HG03159 (cell line): ENCODE measurements around the gene OPALIN.

Experiments
- ATAC-seq: cut with Tn5 transposase; IDR thresholded peaks from one replicate; pipeline ENCODE4 v1.9.1; 2021; ENCODE audit warnings: mild to moderate bottlenecking, moderate library complexity; ENCODE audit not compliant: unreplicated experiment

OPALIN gene

DNA sequence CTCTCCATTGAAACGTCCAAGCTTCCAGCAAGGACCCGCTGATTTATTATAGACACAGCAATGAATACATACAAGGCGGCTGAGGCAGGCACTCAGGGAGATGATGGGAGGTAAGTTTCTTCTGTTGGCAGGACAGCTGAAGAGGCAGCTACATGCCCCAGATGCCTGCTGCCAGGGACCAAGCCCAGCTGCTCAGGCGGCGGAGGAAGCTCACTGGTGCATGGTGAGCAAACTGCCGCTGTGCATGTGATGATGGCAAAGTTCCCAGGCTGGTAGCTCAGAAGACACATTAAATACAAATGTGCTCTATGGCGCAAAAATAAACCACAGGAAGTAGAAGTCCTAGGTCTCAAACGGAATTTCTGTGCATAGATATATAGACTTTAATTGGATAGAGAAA, 52.3 kb downstream of the OPALIN start:
- no peak for ATAC-seq

DNA sequence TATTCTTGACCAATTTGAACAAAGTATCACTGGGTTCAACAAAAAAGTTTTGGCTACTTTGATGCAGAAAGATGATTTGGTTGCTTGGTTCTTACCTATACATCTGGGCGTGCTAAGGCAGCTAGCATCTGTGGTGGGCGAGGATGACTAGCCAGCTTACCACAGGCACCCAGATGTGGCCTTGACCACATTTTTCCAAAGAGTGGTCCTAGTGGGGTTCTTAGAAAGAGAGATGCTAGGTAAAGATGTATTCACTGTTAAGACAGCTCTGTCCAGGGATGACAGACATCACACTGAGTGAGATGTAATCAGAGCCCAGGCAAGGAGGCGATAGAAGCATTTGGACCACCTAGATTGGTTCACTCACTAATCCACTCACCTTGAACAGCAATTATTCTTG, 53.8 kb downstream of the OPALIN start:
- no peak for ATAC-seq

DNA sequence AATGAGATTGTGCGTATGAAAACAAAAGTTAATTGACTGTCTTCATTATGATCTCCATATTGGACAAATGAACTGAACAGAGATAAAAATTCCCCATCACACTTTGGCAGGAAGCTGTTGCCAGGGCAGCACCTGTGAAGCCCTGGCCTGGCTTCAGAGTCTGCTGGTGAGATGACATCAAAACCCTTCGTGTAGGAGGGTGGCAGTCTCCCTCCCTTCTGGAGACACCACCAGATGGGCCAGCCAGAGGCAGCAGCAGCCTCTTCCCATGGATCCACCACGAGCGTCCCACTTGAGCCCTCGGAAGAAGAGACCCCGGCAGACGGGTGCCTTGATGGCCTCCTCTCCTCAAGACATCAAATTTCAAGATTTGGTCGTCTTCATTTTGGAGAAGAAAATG, 54.6 kb downstream of the OPALIN start, which contains the start of gene DNTT:
Gene DNTT, plus strand, starts transcription at position 205 of the 400 bp plus-strand sequence. Its CDS starts 64 bp downstream, at position 269.
- ATAC-seq = no peak

DNA sequence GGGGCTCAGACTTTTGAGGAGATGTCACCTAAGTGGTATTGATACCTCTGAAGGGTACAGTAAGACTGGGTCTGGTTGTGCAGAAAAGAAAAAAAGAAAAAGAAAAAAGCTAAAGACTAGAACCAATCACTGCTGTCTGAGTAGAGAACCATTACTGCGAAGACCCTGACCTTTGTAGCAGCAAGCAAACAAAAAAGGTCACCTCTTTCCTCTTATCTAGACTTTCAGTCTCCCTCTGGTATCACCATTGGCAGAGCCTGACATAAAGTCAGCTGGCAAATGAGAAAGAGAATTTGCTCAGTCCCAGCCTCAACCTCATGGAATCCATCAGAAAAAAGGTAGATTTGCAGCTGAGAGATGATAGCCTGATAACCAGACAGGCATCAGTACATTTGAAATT, 57.2 kb downstream of the OPALIN start:
- ATAC-seq = no peak

DNA sequence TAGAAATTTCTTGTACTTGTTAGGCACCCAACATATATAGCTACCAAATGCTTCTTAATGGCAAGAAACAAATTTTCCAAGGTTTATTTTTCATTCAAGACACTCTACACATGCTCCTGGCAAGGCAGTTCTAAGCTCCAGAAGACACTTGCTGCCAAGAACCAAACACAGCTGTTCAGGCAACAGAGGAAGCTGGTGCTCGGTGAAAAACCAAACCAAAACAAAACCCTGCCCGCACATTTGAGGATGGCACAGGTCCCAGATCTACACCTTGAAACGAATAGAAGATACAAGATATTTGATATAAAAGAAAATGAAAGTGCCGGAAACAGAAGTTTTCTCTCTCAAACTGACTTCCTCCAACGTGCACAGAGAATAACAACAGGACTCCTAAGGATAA, 59.4 kb downstream of the OPALIN start:
- no peak for ATAC-seq

DNA sequence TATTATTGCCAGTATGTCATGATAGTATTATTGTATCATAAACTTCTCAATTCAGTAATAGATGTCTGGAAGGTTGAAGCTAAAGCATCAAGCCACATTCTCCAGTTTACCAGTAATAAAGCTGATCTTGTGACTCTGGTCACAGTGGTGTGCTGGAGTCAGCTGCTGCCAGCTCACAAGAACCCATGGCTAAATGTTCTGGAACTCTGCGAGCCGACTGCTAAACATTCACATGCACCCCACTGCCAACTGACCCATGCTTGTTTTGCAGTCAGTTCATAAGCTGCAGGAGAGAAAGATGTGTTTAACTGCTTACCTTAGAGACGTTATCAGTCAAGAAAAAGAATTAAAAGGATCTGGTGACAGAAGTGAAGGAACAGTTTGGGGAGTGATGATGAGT, 60.4 kb downstream of the OPALIN start:
- no peak for ATAC-seq

DNA sequence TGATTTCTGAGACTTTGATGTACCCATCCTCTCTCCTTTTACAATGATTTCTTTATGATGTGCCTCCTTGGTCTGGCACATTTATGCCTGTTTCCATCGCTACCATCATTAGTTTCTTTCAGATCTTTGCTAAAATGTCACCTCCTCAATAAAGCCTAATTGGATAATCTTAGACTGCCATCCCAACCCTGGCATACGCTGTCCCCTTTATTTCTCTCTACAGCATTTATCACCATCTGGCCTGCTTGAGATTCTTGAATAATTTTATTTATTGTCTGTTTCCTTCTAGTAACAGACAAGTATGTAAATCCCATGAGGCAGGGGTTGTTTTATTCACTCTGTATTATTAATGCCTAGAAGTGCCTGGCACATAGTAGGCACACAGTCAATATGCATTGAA, 61.3 kb downstream of the OPALIN start:
- ATAC-seq = no peak

DNA sequence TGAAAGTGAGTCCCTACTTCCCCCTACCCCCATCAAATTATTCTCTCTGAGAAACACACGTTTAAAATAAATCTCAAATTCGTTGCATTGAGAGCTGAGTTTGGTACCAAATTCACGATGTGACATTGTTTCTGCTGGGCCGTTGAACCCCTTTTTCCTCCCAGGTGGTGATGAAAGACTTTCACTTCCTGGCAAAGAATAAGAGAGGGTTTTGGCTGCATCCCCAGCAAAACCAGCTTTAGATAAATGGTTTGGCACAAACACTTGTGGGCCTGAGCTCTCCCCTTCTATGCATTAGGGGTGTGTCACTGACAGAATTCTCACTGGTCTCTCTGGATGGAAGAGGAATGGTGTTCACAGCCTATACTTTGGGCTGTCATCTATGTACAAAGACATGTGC, 63.3 kb downstream of the OPALIN start:
- ATAC-seq = no peak
